SK-N-SH treated with all-trans-retinoic acid at 6 μM for 48 hours (cell line): ENCODE data around the gene ISOC2.

Experiments
- ATAC-seq: fragments of 200-7000 bp; cut with Tn5 transposase; 3 replicates; pipeline ENCODE4 v1.9.1; 2020; ENCODE audit warnings: mild to moderate bottlenecking, moderate library complexity
- BACH2 ChIP-seq: fragments of 250-450 bp; sonication (Bioruptor Pico); IDR thresholded peaks from 2 replicates; pipeline ENCODE4 v1.9.0; 2021; ENCODE audit warnings: mild to moderate bottlenecking, borderline replicate concordance
- CREB5 ChIP-seq: fragments of 250-450 bp; sonication (Bioruptor Pico); IDR thresholded peaks from 2 replicates; pipeline ENCODE4 v1.5.1; 2020; ENCODE audit warnings: low read depth, mild to moderate bottlenecking, moderate library complexity
- CSDC2 ChIP-seq: fragments of 250-450 bp; sonication (Bioruptor Pico); IDR thresholded peaks from 2 replicates; pipeline ENCODE4 v1.5.0; 2020; ENCODE audit warnings: mild to moderate bottlenecking, moderate library complexity
- ESRRG ChIP-seq: fragments of 250-450 bp; sonication (Bioruptor Pico); IDR thresholded peaks from 2 replicates; pipeline ENCODE4 v1.6.1; 2021; ENCODE audit warnings: mild to moderate bottlenecking
- GLIS3 ChIP-seq: fragments of 250-450 bp; sonication (Bioruptor Pico); IDR thresholded peaks from 2 replicates; pipeline ENCODE4 v1.5.0; 2020; ENCODE audit warnings: mild to moderate bottlenecking, moderate library complexity
- ISL1 ChIP-seq: fragments of 250-450 bp; sonication (Bioruptor Pico); IDR thresholded peaks from 2 replicates; pipeline ENCODE4 v2.1.2; 2022; ENCODE audit warnings: mild to moderate bottlenecking, moderate library complexity
- OSR1 ChIP-seq: fragments of 250-450 bp; sonication (Bioruptor Pico); IDR thresholded peaks from 2 replicates; pipeline ENCODE4 v1.8.0; 2022; ENCODE audit warnings: moderate library complexity, mild to moderate bottlenecking, inconsistent platforms
- POU6F1 ChIP-seq: fragments of 250-450 bp; sonication (Bioruptor Pico); IDR thresholded peaks from 2 replicates; pipeline ENCODE4 v1.8.0; 2021; ENCODE audit warnings: low read depth, mild to moderate bottlenecking, moderate library complexity, borderline replicate concordance
- PPARA ChIP-seq: fragments of 250-450 bp; sonication (Bioruptor Pico); IDR thresholded peaks from 2 replicates; pipeline ENCODE4 v1.5.0; 2020; ENCODE audit warnings: mild to moderate bottlenecking, borderline replicate concordance
- RARB ChIP-seq: fragments of 250-450 bp; sonication (Bioruptor Pico); IDR thresholded peaks from 2 replicates; pipeline ENCODE4 v1.8.0; 2021; ENCODE audit warnings: mild to moderate bottlenecking, moderate library complexity
- SNAI2 ChIP-seq: fragments of 250-450 bp; sonication (Bioruptor Pico); IDR thresholded peaks from 2 replicates; pipeline ENCODE4 v1.5.0; 2020; ENCODE audit warnings: mild to moderate bottlenecking, moderate library complexity
- TCF4 ChIP-seq: fragments of 250-450 bp; sonication (Bioruptor Pico); IDR thresholded peaks from 2 replicates; pipeline ENCODE4 v1.8.0; 2021; ENCODE audit warnings: mild to moderate bottlenecking, moderate library complexity, borderline replicate concordance
- TSHZ2 ChIP-seq: fragments of 250-450 bp; sonication (Bioruptor Pico); IDR thresholded peaks from 2 replicates; pipeline ENCODE4 v1.5.0; 2020; ENCODE audit warnings: mild to moderate bottlenecking, moderate library complexity
- ZNF565 ChIP-seq: fragments of 450-650 bp; formaldehyde crosslinking; conservative IDR thresholded peaks from 2 replicates; pipeline ENCODE4 v1.5.0; 2020; ENCODE audit warnings: low read depth, mild to moderate bottlenecking, moderate library complexity
- ZNF8 ChIP-seq: fragments of 450-650 bp; formaldehyde crosslinking; IDR thresholded peaks from 2 replicates; pipeline ENCODE4 v1.5.0; 2020; ENCODE audit warnings: mild to moderate bottlenecking, moderate library complexity
- TF ChIP-seq, protein P1 (sequence below): fragments of 250-450 bp; sonication (Bioruptor Pico); IDR thresholded peaks from 2 replicates; pipeline ENCODE4 v1.8.0; 2020; ENCODE audit warnings: mild to moderate bottlenecking, moderate library complexity, borderline replicate concordance

The ISOC2 gene

DNA sequence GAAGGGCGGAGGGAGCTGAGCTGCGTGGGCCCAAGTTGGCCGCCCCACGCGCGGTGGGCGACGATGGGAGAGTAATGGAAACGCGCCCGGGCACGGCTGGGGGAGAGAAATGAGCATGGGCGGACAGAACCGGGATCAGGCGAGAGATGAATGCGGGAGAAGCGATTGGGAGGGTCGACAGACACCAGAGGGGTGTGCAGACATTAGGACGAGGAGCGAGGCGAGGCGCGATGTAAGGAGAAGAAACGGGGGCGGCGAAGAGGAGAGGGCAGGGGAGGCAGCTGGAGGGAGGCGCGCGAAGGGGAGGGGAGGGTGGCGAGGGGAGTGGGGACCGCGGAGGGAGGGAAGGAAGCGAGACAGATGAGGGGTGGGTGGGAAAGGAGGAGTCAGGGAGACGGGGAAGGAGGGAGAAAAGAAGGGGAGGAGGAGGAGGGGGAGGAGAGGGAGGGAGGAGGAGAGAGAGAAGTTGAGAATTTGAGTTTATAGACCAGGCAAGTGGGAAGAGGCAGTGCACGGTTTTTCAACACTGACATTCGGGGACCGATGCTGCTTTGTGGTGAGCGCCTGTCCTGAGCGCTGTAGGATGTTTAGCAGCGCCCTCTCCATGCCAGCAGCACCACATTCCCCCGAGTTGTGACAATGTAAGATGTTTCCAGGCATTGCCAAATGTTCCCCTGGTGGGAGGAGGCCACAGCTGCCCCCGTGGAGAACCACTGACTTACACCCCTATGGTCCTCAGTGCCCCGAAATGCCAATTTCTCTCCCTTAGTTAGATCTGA lies 18.2 kb downstream of the ISOC2 start, which contains the start of gene SHISA7 (continued):
- TF ChIP-seq, protein P1, sequence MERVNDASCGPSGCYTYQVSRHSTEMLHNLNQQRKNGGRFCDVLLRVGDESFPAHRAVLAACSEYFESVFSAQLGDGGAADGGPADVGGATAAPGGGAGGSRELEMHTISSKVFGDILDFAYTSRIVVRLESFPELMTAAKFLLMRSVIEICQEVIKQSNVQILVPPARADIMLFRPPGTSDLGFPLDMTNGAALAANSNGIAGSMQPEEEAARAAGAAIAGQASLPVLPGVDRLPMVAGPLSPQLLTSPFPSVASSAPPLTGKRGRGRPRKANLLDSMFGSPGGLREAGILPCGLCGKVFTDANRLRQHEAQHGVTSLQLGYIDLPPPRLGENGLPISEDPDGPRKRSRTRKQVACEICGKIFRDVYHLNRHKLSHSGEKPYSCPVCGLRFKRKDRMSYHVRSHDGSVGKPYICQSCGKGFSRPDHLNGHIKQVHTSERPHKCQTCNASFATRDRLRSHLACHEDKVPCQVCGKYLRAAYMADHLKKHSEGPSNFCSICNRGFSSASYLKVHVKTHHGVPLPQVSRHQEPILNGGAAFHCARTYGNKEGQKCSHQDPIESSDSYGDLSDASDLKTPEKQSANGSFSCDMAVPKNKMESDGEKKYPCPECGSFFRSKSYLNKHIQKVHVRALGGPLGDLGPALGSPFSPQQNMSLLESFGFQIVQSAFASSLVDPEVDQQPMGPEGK (CRISPR knock-in tag) = no peak

- no peak for ATAC-seq
- TF ChIP-seq TSHZ2 (CRISPR knock-in tag) (no peak), SNAI2 (CRISPR knock-in tag) (no peak), POU6F1 (CRISPR knock-in tag) (no peak), GLIS3 (CRISPR knock-in tag) (no peak), BACH2 (no peak), ISL1 (CRISPR knock-in tag) (no peak), ESRRG (CRISPR knock-in tag) (no peak), PPARA (CRISPR knock-in tag) (no peak), ZNF565 (CRISPR knock-in tag) (no peak), OSR1 (no peak), CSDC2 (no peak)
Observed at GRCh38 chr19:55442372-55442961, 19.0 kb downstream of the ISOC2 start.

- ATAC-seq = no peak
- no peak for TF ChIP-seq POU6F1 (CRISPR knock-in tag)
- TF ChIP-seq RARB (CRISPR knock-in tag) = no peak
- TF ChIP-seq TCF4 (CRISPR knock-in tag) = no peak
- TF ChIP-seq CREB5 (CRISPR knock-in tag) = no peak
- TF ChIP-seq ZNF8 (CRISPR knock-in tag) = no peak
- TF ChIP-seq BACH2 = no peak
Observed at GRCh38 chr19:55441692-55442321, 19.6 kb downstream of the ISOC2 start.

DNA sequence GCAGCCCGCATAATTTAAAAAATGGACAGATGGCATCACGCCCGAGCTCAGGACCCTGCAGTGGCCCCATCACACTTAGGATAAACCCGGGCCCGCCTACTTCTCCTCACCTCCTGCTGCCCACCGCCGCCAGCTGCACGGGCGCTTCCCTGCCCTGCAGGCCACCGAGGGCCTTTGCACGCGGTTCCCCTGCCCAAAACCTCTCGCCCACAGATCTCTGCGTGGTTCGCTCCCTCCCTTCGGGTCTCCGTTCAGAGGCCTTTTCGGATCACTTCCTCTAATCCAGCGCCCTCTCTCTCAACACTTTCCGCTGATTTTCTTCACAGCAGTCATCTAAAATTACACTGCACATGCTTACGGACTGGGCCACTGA lies 20.1 kb downstream of the ISOC2 start:
- ATAC-seq = no peak
- TF ChIP-seq PPARA (CRISPR knock-in tag) = no peak
- TF ChIP-seq, protein P1 (CRISPR knock-in tag) = no peak
